Endodermal cell (in vitro differentiated cells): ENCODE results near the gene GALNT7. TPM values are rescaled to one million over a fixed set of nuclear protein-coding genes. Genes with fewer than 3 reads are reported as not detected.

Experiments used
- DNase-seq: peaks from one replicate; pipeline ENCODE4 v3.0.0-alpha.2; 2017
- H3K27ac ChIP-seq: 2 replicates; pipeline ENCODE4 v1.5.1; 2013; ENCODE audit warnings: mild to moderate bottlenecking, low read depth, low read length, moderate library complexity
- H3K27me3 ChIP-seq: 2 replicates; pipeline ENCODE4 v1.6.1; 2013; ENCODE audit warnings: mild to moderate bottlenecking, low read length, moderate library complexity; ENCODE audit not compliant: insufficient read depth, control insufficient read depth, poor library complexity, severe bottlenecking
- H3K36me3 ChIP-seq: 2 replicates; pipeline ENCODE4 v1.7.0; 2013; ENCODE audit warnings: mild to moderate bottlenecking, low read length, moderate library complexity; ENCODE audit not compliant: control insufficient read depth, insufficient read depth
- H3K4me1 ChIP-seq: one replicate; pipeline ENCODE4 v1.7.0; 2013; ENCODE audit warnings: low read length; ENCODE audit not compliant: control insufficient read depth, insufficient read depth
- H3K4me3 ChIP-seq: 2 replicates; pipeline ENCODE4 v1.5.1; 2013; ENCODE audit warnings: mild to moderate bottlenecking, low read length, moderate library complexity
- H3K9ac ChIP-seq: 2 replicates; pipeline ENCODE4 v1.6.1; 2013; ENCODE audit warnings: mild to moderate bottlenecking, low read length, moderate library complexity; ENCODE audit not compliant: poor library complexity, severe bottlenecking; ENCODE audit errors: extremely low read depth
- H3K9me3 ChIP-seq: 2 replicates; pipeline ENCODE4 v1.6.1; 2013; ENCODE audit warnings: mild to moderate bottlenecking, low read length, moderate library complexity; ENCODE audit not compliant: control insufficient read depth
- H3K27ac Mint-ChIP-seq: 2 replicates; pipeline ENCODE4 v1.8.0; 2020; ENCODE audit warnings: mixed read lengths
- H3K27me3 Mint-ChIP-seq: 2 replicates; pipeline ENCODE4 v1.8.0; 2021; ENCODE audit warnings: mild to moderate bottlenecking, mixed read lengths; ENCODE audit not compliant: insufficient read depth
- H3K36me3 Mint-ChIP-seq: 2 replicates; pipeline ENCODE4 v1.8.0; 2020; ENCODE audit warnings: low read depth, mixed read lengths
- H3K4me1 Mint-ChIP-seq: 2 replicates; pipeline ENCODE4 v1.8.0; 2020; ENCODE audit warnings: mixed read lengths
- H3K4me3 Mint-ChIP-seq: 2 replicates; pipeline ENCODE4 v1.8.0; 2020; ENCODE audit warnings: mild to moderate bottlenecking, moderate library complexity, mixed read lengths
- H3K9me3 Mint-ChIP-seq: 2 replicates; pipeline ENCODE4 v1.8.0; 2020; ENCODE audit warnings: mild to moderate bottlenecking, mixed read lengths
- CTCF ChIP-seq: fragments of 200-600 bp; sonication (generic); conservative IDR thresholded peaks from 2 replicates; pipeline ENCODE4 v1.5.0; 2021; ENCODE audit warnings: antibody characterized with exemption, mild to moderate bottlenecking
- WGBS, 2 experiments: methylation state at CpG; one replicate each; pipeline versions ENCODE4 v1.1.5 to v1.1.7; 2013; ENCODE audit warnings: missing lambda C conversion rate in 2 of 2, mixed read lengths in 1 of 2; ENCODE audit not compliant: insufficient coverage in 1 of 2, insufficient read length in 1 of 2; 5-methylcytosine and 5-hydroxymethylcytosine counted together
- total RNA-seq, 2 donors: library from RNA; stranded (reverse); fragmentation: NEBNext Ultra II Directional in 1 of 2; extraction: Animal tissue kit (Norgen Biotek cat#: 25700) in 1 of 2; gene quantifications; 2 replicates in 1 of 2; 3 replicates in 1 of 2; pipeline ENCODE4 v1.2.1, GENCODE V29; 2021

Gene GALNT7
- total RNA-seq, 2 donors from 2014 or later = 66.1 to 72.1 TPM

- WGBS, 2 experiments = 94% methylated on average over 2 to 6 of the region's 6 CpGs
- Mint-ChIP-seq H3K27me3 (no peaks in the 10 kb centered on the region), H3K4me3 (no peak overlapping the region), H3K4me1 (peaks cover 3% of the 10 kb centered on the region), H3K9me3 (no peaks in the 10 kb centered on the region), H3K36me3 (peaks cover 5% of the 10 kb centered on the region), H3K27ac (no peak overlapping the region)
- no peaks in the 10 kb centered on the region for H3K27me3 ChIP-seq
- no peaks in the 10 kb centered on the region for H3K4me1 ChIP-seq
- no peak overlapping the region for H3K4me3 ChIP-seq
- no peak for TF ChIP-seq CTCF
- DNase-seq = no peak
- no peak overlapping the region for H3K9ac ChIP-seq
- no peaks in the 10 kb centered on the region for H3K9me3 ChIP-seq
- H3K27ac ChIP-seq = no peak overlapping the region
- H3K36me3 ChIP-seq = no peaks in the 10 kb centered on the region
These were observed 97.1 kb downstream of the GALNT7 start for GRCh38 chr4:173265751-173266150.

- Mint-ChIP-seq H3K27me3 (no peaks in the 10 kb centered on the region), H3K36me3 (peaks cover 5% of the 10 kb centered on the region), H3K4me3 (no peak overlapping the region), H3K4me1 (peaks cover 6% of the 10 kb centered on the region), H3K27ac (no peak overlapping the region), H3K9me3 (no peaks in the 10 kb centered on the region)
- Histone ChIP-seq H3K4me1 (no peaks in the 10 kb centered on the region), H3K9me3 (no peaks in the 10 kb centered on the region), H3K27ac (no peak overlapping the region), H3K4me3 (no peak overlapping the region), H3K9ac (no peak overlapping the region), H3K27me3 (no peaks in the 10 kb centered on the region), H3K36me3 (no peaks in the 10 kb centered on the region)
- 95 to 100% methylated on average over 1 to 2 of the region's 2 CpGs for WGBS, 2 experiments
- no peak for DNase-seq
- TF ChIP-seq CTCF = no peak
These were observed 99.1 kb downstream of the GALNT7 start for GRCh38 chr4:173267711-173268110.

- DNase-seq = no peak
- Histone ChIP-seq H3K9me3 (no peaks in the 10 kb centered on the region), H3K36me3 (no peaks in the 10 kb centered on the region), H3K4me3 (no peak overlapping the region), H3K27me3 (no peaks in the 10 kb centered on the region), H3K27ac (no peak overlapping the region), H3K9ac (no peak overlapping the region), H3K4me1 (no peaks in the 10 kb centered on the region)
- no peak overlapping the region for H3K27ac Mint-ChIP-seq
- H3K36me3 Mint-ChIP-seq = peaks cover 5% of the 10 kb centered on the region
- no peak overlapping the region for H3K4me3 Mint-ChIP-seq
- H3K9me3 Mint-ChIP-seq = no peaks in the 10 kb centered on the region
- no peak for TF ChIP-seq CTCF
- 80 to 90% methylated on average over 1 to 3 of the region's 3 CpGs for WGBS, 2 experiments
- H3K27me3 Mint-ChIP-seq = no peaks in the 10 kb centered on the region
- peaks cover 6% of the 10 kb centered on the region for H3K4me1 Mint-ChIP-seq
These were observed 100.7 kb downstream of the GALNT7 start for GRCh38 chr4:173269280-173269679.
